SU-DHL-6 (cell line): ENCODE results near the gene ZNF215.

Experiments used
- CTCF ChIP-seq: fragments of 200-600 bp; sonication (generic); IDR thresholded peaks from one replicate; pipeline ENCODE4 v1.5.1; 2017; ENCODE audit warnings: antibody characterized with exemption, mild to moderate bottlenecking, low read length, moderate library complexity; ENCODE audit not compliant: insufficient read depth, poor library complexity, severe bottlenecking
- EZH2phosphoT487 ChIP-seq: fragments of 200-600 bp; sonication (generic), shearing (Covaris generic); conservative IDR thresholded peaks from 2 replicates; pipeline ENCODE4 v1.6.1; 2018; ENCODE audit warnings: mild to moderate bottlenecking, antibody characterized with exemption, low read length, moderate library complexity, mixed read lengths

- TF ChIP-seq CTCF (no peak), EZH2phosphoT487 (no peak)
Observed at GRCh38 chr11:6920702-6921101, 5.5 kb upstream of the ZNF215 start, which contains the start of gene OR2D3.
